Epidermal melanocyte (primary cell): ENCODE measurements around the gene EPHB2.

Experiments used
- DNase-seq: peaks from one replicate; pipeline ENCODE4 v3.0.0; 2011; ENCODE audit warnings: low spot score; ENCODE audit not compliant: insufficient read length

EPHB2 gene

DNA sequence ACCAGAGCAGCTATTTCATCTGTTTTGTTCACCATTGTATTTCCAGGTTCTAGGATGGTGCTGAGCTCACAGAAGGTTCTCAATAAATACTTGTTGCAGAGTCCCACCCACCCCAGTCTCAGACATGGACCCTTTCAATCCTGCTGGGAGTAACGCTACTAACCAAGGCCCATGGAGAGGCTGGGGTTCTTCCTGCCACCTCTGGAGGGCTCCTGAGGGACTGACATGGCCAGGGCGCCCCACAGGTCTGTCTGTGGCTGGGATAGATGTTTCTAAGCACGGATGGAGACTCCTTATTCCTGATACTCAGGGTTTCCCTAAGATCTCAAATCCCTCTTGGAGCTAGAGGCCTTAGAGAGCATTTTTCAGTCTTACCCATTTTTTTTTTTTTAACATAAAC is 87.4 kb downstream of the EPHB2 start:
- DNase-seq, result no peak

DNA sequence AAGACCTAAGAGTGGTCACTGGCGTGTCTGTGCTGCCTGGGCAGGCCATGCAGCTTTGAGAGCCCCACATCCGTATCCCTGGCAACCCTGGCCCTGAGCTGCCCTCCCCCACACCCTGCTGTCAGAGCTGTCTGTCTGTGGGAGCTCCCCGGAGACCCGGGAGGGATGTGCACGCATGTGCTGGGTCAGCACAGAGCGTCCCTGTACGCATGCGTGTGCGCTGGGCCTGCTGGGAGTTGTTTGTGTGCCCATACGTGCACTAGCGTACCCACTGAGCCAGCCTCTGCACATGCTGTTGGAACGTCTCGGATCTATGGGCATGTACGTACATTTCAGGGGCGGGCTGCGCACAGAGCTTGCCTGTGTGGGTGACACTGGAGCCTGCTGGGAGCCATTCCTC is 89.3 kb downstream of the EPHB2 start:
- DNase-seq, result no peak

- DNase-seq, result no peak
These were observed 90.0 kb downstream of the EPHB2 start for GRCh38 chr1:22800629-22801028.

- DNase-seq, result no peak
These were observed 90.7 kb downstream of the EPHB2 start for GRCh38 chr1:22801347-22801746.

DNA sequence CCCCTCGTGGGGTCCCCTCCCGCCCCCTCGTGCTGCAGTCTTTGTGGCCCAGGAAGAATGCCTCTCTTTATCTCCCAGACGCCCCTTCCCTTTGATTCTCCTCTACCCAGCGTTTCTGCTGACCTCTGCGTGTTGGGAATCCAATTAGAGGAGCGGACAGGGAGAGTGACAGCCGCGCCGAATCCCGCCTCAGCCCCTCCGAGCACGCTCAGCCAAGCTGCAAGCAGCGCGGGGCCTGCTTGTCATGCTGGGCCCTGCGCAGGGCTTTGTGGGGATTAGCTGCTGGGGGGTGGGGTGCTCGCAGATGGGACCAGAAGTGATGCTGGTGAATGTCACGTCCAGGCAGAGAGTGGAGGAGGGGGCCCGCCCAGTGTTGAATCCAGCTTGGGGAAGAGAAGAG is 91.1 kb downstream of the EPHB2 start:
- no peak for DNase-seq

DNA sequence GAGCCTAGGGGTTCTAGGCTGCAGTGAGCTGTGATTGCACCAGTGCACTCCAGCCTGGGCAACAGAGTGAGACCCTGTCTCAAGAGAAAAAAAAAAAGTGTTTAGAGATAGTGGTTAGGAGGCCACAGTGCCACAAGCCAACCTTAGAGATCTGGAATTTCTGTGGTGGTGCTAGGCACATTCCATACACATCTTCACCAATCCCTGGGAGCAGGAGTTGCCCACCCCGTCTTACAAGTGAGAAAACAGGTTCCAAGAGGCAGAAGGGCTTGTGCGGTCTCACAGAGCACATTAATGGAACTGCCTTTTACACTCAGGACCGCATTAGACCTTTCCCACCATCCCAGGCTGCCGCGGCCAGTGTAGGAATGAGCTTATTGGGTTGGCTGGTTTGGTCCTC is 93.2 kb downstream of the EPHB2 start:
- DNase-seq, result no peak

DNA sequence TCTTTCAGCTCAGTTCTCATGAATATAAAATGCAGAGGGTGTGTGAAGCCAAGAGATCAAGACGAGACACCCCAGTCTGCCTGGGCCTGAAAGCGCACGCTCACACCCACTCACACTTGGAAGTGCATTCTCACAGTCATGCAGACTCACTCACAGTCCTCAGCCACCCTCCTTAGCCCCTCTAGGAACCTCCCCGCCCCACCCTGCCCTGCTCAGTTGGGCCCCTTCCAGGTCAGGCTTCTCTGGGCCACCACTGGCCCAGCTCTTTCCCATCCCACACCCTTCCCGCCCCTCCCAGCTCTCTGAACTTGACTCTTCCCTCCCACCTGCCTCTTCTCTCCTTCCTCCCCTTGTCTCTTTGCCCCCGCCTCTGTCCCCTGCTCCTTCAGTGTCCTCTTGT is 93.8 kb downstream of the EPHB2 start:
- DNase-seq, result no peak

DNA sequence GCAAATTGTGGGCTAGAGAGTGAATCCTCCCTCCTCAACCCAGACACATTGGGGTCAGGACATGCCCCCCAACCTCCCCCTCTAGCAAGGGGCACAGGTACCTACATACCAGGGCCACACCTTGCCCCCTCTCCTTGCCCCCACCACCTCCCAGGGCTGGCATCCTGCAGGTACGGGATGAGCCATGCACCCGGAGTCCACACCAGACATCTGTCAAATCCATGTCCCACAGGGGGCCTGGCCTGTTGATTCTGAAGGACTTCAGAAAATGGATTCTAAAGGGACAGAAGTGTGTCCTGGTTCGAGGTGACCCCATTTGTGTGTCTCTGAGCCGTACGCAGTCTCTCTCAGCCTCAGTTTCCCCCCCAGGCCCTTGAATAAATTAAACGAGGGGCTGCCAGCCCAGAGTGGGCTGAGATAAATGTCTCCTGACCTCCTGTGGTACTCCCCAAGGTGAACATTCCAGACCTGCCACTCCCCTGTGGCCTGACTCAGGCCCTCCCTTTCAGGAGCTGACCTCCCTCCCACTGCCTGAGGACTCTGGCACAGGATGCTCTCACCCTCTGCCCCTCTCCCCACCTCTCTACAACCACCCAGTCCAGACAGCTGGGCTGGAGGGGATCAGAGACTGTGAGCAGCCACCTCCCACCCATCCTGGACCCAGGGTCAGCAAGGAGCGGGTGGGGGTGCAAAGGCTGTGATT is 94.5 kb downstream of the EPHB2 start:
- no peak for DNase-seq

DNA sequence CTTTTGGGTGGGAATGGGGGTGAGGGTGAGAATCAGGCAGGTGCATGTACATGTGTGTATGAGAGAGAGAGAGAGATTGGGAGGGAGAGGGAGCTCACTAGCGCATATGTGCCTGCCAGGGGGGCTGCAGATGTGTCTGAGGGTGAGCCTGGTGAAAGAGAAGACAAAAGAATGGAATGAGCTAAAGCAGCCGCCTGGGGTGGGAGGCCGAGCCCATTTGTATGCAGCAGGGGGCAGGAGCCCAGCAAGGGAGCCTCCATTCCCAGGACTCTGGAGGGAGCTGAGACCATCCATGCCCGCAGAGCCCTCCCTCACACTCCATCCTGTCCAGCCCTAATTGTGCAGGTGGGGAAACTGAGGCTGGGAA is 95.0 kb downstream of the EPHB2 start:
- no peak for DNase-seq

- no peak for DNase-seq
These were observed 95.9 kb downstream of the EPHB2 start for GRCh38 chr1:22806584-22806983.

GRCh38 chr1:22807340-22807739 is 96.7 kb downstream of the EPHB2 start:
- no peak for DNase-seq

DNA sequence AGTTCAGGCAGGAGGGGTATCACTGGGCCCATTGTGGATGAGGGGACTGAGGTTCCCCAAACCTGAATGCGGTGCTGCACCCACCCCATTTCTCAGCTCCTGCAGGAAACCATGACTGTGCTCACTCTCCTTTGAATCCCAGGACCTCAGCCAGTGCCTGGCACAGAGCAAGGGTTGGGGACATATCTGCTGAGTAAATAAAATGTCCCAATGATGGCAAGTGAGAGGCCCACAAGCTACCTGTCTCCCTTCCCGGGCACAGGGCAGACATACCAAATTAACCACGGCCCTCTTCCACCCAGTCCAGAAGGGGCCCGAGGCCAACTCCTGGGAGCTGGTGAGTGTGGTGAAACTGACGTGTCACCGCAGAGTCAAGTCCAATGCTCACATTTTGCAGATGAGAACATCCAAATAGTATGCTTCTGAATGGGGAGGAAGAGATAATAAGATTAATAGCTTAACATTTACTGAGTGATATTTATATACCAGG is 97.6 kb downstream of the EPHB2 start:
- DNase-seq, result no peak

GRCh38 chr1:22808676-22809483 is 98.2 kb downstream of the EPHB2 start:
- DNase-seq, result peak; percentile 59

DNA sequence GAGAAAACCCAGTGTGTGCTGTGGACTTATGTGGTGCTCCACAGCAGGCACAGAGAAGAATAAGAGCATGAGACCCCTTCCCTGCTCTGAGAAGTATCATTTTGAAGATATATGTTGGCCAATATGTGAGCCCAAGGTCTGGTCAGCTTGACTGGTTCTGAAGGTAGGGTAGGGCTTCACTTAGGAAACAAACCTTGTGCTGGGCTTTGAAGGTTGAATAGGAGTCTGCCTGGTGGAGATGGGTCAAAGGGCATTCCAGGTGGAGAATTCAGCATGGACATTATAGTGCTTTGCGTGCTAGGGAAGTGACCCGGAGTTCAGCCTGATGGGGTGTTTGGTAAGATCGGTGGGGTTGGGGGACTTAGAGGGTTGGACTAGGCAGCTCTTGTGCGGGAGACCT is 99.1 kb downstream of the EPHB2 start:
- no peak for DNase-seq

DNA sequence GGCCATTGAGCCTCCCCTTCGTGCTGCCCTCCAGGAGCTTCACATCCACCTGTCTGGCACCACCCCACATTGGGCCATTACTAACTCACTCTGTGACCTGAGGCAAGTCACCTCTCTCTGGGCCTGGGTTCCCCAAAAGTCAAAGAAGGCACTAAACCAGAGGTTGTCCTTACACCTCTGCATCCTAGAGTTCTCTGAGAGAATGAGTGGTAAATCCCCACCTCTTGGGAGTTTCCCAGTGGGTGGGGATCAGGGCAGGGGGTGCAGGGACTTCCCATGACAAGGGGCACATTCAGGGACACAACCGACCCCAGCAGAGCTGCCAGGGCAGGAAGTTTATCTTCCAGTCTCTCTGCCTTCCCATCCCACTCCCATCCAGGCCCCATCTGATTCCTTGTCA is 99.7 kb downstream of the EPHB2 start:
- DNase-seq, result no peak

DNA sequence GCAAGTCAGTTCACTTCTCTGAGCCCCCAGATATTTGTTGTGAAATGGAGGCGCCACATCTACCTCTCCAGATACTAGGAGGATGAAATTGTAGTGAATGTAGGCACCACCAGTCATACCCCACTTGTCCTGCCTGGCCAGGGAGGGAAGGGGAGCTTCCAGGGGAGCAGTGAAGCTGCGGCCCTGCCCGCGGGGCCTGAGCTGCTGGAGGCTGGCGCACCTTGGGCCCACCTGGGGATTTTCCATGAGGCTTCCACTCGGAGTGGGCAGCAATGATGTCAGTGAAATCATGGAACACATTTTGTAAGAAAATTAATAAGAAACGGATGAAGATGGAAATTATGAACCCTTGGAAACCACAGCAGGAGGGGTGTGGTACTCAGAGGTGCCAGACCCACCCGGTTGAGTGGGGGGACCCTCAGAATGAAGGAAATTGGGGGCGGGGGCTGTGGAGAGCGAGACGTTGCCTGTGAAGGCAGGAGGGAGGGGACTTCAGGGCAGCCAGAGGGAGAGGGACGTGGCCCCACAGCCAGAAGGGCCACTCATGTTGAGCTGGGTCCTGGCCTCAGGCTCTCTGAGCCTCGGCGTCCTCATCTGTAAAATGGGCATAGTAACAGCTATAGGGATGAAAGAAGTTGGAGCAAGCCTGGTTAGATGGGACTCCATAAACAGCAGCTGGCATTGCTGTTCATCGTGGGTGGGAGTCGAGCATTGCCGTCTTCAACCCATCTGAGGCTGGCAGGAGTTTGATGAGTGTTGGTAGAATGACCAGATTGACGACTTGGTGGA is 101.6 kb downstream of the EPHB2 start:
- DNase-seq, result no peak

DNA sequence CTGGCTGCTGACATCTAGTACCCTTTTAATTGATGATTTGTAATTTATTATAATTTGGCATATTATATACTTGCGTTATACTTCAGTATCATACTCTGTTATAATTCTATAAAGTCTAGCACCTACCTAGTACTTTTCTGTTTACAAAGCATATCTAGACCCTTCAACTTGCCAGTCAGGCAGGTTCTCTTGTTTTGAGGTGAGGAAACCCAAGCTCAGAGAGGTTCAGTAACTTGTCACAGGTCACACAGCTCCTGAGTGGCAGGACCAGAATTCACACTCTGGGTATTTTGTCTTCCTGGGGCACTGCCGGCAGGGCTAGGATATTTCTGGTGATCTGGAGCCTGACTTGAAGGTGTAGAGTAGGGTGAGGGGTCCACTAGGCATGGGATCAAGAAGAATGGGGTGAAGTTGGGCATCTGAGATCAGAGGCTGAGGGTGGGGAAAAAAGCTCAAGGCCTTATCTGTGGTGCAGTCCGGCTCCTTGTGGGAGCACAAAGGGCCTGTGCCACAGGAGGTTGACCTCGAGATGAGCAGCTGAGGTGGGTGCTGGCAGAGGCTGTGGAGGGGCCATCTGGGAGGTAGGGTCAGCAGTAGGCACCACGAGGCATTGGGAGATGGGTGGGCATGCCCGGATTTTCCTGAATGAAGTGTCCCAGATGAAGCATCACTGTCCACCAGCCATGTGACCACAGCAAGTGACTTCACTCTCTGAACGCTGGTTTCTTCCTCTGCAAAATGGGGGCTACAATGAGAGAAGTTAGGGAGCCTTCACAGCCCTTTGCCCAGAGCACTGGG is 102.6 kb downstream of the EPHB2 start:
- DNase-seq, result no peak

- DNase-seq, result peak; percentile 51
These were observed 103.8 kb downstream of the EPHB2 start for GRCh38 chr1:22814176-22815042.

- DNase-seq, result no peak
These were observed 104.4 kb downstream of the EPHB2 start for GRCh38 chr1:22815043-22815365.

GRCh38 chr1:22815421-22816066 is 104.9 kb downstream of the EPHB2 start:
- DNase-seq, result no peak
